ENCODE results near the gene LRTM1. TPM values are rescaled to one million over a fixed set of nuclear protein-coding genes. Genes with fewer than 3 reads are reported as not detected.

The LRTM1 gene
- total RNA-seq, result 1 to 10 TPM in 1 of 2 donors, not detected in 1; 2.0 TPM

DNA sequence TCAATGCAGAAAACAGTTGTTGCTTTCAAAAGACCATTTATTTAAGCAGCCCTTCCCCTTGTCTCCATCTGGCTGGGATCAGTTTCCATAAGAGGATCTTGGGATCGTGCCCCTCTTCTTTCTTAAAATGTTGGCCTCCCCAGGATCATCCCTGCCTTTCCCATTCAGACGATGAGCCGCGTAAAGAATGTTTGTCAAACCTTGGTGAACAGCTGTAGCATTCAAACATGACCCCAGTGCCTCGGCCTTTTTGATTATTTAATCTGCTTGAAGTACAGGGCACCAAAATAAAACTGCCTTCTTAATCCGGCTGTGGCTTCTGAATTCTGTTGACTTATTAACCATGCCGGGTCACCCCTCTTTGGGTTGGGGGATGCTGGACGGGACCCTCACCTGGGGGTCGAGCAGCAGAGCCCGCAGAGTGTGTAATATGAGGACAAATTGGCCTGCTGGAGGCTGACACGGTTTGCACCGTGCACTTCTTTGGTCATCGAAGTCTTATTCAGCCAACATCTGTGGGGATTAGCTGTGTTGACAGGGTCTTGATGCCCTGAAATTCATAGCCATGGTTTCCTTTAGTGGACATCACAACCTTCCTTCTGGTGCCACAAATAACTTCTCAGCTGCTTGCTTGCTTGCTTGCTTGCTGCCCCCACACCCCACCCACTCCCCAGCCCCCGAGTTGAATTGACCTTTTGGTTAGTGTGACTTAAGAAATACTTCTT, at the start of gene LRTM1:
Gene LRTM1, minus strand, starts transcription at position 14 of the 725 bp plus-strand sequence. CDS start 148 bp downstream, outside the sequence.
- no peaks in the 10 kb centered on the region for H3K36me3 ChIP-seq
- TF ChIP-seq, protein P1, sequence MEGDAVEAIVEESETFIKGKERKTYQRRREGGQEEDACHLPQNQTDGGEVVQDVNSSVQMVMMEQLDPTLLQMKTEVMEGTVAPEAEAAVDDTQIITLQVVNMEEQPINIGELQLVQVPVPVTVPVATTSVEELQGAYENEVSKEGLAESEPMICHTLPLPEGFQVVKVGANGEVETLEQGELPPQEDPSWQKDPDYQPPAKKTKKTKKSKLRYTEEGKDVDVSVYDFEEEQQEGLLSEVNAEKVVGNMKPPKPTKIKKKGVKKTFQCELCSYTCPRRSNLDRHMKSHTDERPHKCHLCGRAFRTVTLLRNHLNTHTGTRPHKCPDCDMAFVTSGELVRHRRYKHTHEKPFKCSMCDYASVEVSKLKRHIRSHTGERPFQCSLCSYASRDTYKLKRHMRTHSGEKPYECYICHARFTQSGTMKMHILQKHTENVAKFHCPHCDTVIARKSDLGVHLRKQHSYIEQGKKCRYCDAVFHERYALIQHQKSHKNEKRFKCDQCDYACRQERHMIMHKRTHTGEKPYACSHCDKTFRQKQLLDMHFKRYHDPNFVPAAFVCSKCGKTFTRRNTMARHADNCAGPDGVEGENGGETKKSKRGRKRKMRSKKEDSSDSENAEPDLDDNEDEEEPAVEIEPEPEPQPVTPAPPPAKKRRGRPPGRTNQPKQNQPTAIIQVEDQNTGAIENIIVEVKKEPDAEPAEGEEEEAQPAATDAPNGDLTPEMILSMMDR (IDR thresholded peaks at IDR 0.05), result no peak
- TF ChIP-seq POLR2A (IDR thresholded peaks at IDR 0.05) (no peak), POLR2AphosphoS5 (IDR thresholded peaks at IDR 0.05) (no peak)
- intact Hi-C loops (cut with DNase I), result no loop called here

DNA sequence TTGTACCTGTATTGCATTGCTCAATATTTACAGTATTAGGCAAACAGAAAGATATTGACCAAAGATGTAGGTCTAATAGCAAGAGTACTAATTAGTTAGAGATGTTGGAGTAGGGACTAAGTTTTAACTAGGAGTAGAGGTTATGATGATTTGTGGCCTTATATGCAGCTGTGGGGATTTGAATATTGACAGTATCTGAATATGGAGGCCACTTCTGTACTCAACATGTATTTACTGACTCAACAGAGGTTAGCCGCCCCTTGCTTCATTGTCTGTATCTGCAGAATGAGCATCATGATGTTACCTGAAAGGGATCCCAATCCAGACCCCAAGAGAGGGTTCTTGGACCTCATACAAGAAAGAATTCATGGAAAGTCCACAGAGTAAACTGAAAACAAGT, 49.6 kb upstream of the LRTM1 start:
- H3K36me3 ChIP-seq, result no peaks in the 10 kb centered on the region
- intact Hi-C loops (cut with DNase I), result no loop called here
- 92% methylated on average over 1 of the region's 1 CpG for WGBS
- H3K27me3 ChIP-seq (replicated peaks; ENCODE audit: insufficient read depth), result no peaks in the 10 kb centered on the region
- no peaks in the 10 kb centered on the region for H3K9me3 ChIP-seq
- TF ChIP-seq, protein P1 (IDR thresholded peaks at IDR 0.05), result no peak
- no peak overlapping the region for H3K4me3 ChIP-seq
- no peaks in the 10 kb centered on the region for H3K4me1 ChIP-seq (replicated peaks)
- DNase-seq (ENCODE audit: low spot score), result no peak
- no peak overlapping the region for H3K27ac ChIP-seq

More for the DNA sequence above, at the start of gene LRTM1:
- WGBS, result 88% methylated on average over 14 of the region's 14 CpGs
- Histone ChIP-seq H3K27ac (no peak within 1 kb of the TSS), H3K27me3 (replicated peaks; ENCODE audit: insufficient read depth) (no peaks in the 10 kb centered on the region), H3K4me3 (no peak within 1 kb of the TSS), H3K9me3 (no peaks in the 10 kb centered on the region), H3K4me1 (replicated peaks) (no peaks in the 10 kb centered on the region)
- no peak for DNase-seq (ENCODE audit: low spot score)

DNA sequence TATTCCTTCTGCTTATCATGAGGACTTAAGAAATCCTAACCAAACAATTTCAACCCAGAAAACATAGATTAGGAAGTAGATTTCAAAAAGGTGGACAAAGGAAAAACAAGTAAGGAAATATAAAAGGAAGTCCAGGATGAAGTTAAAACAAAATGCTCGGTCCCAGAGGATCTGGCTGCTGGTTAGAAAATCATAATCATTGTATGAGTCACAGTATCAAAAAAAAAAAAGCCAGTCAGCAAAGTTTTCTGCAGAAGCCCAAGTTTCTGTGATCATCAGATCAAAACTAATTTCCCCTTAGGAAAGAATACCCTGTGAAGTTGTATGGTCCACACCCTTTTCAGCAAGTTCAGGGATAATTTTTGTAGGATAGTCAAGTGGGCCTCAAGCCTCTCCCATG, 43.0 kb upstream of the LRTM1 start:
- H3K9me3 ChIP-seq, result no peaks in the 10 kb centered on the region
- no peak for TF ChIP-seq POLR2A (IDR thresholded peaks at IDR 0.05)
- TF ChIP-seq POLR2AphosphoS5 (IDR thresholded peaks at IDR 0.05), result no peak
- TF ChIP-seq, protein P1 (IDR thresholded peaks at IDR 0.05), result no peak
- intact Hi-C loops (cut with DNase I), result no loop called here
- H3K4me3 ChIP-seq, result no peak overlapping the region
- 58% methylated on average over 1 of the region's 1 CpG for WGBS
- no peaks in the 10 kb centered on the region for H3K4me1 ChIP-seq (replicated peaks)
- H3K27me3 ChIP-seq (replicated peaks; ENCODE audit: insufficient read depth), result no peaks in the 10 kb centered on the region
- no peak for DNase-seq (ENCODE audit: low spot score)
- no peaks in the 10 kb centered on the region for H3K36me3 ChIP-seq
- H3K27ac ChIP-seq, result no peak overlapping the region

DNA sequence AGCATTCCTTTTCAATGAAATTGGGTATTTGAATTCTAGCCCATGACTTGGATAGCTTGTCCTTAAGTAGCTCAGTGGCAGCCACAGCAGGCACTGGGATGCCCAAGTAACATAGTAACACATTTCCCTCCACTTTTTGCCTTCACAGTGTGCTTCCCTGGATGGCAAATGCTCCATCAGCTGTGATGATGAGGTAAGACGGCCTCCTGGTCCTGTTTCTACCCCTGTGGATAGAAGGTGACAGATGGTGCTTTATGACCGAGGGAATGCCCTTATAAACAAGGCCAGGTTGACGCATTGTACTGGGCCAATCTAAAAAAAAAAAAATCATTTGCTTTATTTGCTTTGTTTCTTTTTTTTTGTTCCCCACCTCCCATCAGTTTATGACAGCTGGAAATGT, 41.8 kb upstream of the LRTM1 start:
- no peak for DNase-seq (ENCODE audit: low spot score)
- 92% methylated on average over 3 of the region's 3 CpGs for WGBS
- intact Hi-C loops (cut with DNase I), result no loop called here
- Histone ChIP-seq H3K4me3 (no peak overlapping the region), H3K27me3 (replicated peaks; ENCODE audit: insufficient read depth) (no peaks in the 10 kb centered on the region), H3K27ac (no peak overlapping the region), H3K36me3 (no peaks in the 10 kb centered on the region), H3K9me3 (no peaks in the 10 kb centered on the region), H3K4me1 (replicated peaks) (no peaks in the 10 kb centered on the region)
- TF ChIP-seq POLR2A (IDR thresholded peaks at IDR 0.05) (no peak), POLR2AphosphoS5 (IDR thresholded peaks at IDR 0.05) (no peak)
- TF ChIP-seq, protein P1 (IDR thresholded peaks at IDR 0.05), result no peak

DNA sequence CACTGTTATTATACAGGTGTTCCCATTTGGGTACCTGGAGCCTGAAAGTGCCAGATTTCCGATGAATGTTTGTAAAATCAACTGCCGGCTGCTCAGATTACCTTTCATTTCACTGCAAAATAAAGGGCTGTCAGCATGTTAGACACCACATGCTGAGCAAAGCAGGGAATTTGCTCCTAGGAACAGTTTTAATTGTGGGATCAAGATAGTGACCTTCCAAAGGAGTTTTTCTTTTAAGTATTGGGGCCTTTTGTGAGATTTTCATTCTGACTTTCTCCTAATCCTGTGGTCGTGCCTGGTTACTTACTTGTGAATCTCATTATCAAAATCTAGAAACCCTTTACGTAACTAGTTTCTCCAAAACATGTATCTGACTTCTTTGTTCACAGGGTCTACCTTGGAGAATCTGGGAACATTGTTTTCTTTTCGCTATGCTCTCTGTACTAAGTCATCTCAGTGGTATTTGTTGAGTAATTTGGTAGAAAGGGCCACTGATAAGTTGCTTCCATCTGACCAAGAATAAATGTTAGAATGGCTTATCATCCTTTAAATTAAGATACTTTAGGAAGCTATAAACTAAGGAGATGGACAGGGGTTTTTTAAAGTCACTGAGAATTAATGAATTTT, 40.8 kb upstream of the LRTM1 start:
- no peaks in the 10 kb centered on the region for H3K27me3 ChIP-seq (replicated peaks; ENCODE audit: insufficient read depth)
- no peak for DNase-seq (ENCODE audit: low spot score)
- H3K9me3 ChIP-seq, result no peaks in the 10 kb centered on the region
- 74% methylated on average over 5 of the region's 5 CpGs for WGBS
- intact Hi-C loops (cut with DNase I), result no loop called here
- no peaks in the 10 kb centered on the region for H3K4me1 ChIP-seq (replicated peaks)
- H3K27ac ChIP-seq, result no peak overlapping the region
- no peaks in the 10 kb centered on the region for H3K36me3 ChIP-seq
- TF ChIP-seq POLR2AphosphoS5 (IDR thresholded peaks at IDR 0.05) (no peak), POLR2A (IDR thresholded peaks at IDR 0.05) (no peak)
- H3K4me3 ChIP-seq, result no peak overlapping the region
